Muscle layer of colon (tissue), 2 donors: ENCODE measurements around the gene SMIM10L2A.

ENCODE experiments used
- H3K27ac ChIP-seq: one replicate; pipeline ENCODE4 v1.7.0; 2013; ENCODE audit warnings: low read depth, mild to moderate bottlenecking, low read length, moderate library complexity
- H3K27me3 ChIP-seq, 2 donors: one replicate each; pipeline ENCODE4 v1.7.0; 2013; ENCODE audit warnings: low read length in 2 of 2, mild to moderate bottlenecking in 2 of 2; ENCODE audit not compliant: insufficient read depth in 2 of 2, control insufficient read depth in 1 of 2
- H3K36me3 ChIP-seq: one replicate; pipeline ENCODE4 v1.7.0; 2013; ENCODE audit warnings: mild to moderate bottlenecking, low read length; ENCODE audit not compliant: insufficient read depth
- H3K4me1 ChIP-seq: one replicate; pipeline ENCODE4 v1.7.0; 2013; ENCODE audit warnings: mild to moderate bottlenecking, low read length; ENCODE audit not compliant: insufficient read depth
- H3K4me3 ChIP-seq, 2 donors: one replicate each; pipeline ENCODE4 v1.7.0; 2013; ENCODE audit warnings: low read length in 2 of 2, low read depth in 1 of 2, mild to moderate bottlenecking in 1 of 2, moderate library complexity in 1 of 2
- H3K9ac ChIP-seq: one replicate; pipeline ENCODE4 v1.7.0; 2013; ENCODE audit warnings: low read length
- H3K9me3 ChIP-seq: one replicate; pipeline ENCODE4 v1.7.0; 2013; ENCODE audit warnings: mild to moderate bottlenecking, low read length
- donor health status: abdominal sarcoma.
- donor health status: Adenocarcinoma of cecum.

SMIM10L2A gene

GRCh38 chrX:135477576-135477975 lies 55.8 kb downstream of the SMIM10L2A start:
- Histone ChIP-seq H3K9ac (no peak overlapping the region), H3K9me3 (no peaks in the 10 kb centered on the region), H3K4me3 (no peak overlapping the region), H3K27me3 (no peaks in the 10 kb centered on the region), H3K27ac (no peak overlapping the region), H3K36me3 (no peaks in the 10 kb centered on the region), H3K4me1 (no peaks in the 10 kb centered on the region)
